Activated CD4-positive, CD25-positive, alpha-beta regulatory T cell treated with anti-CD3 and anti-CD28 coated beads, Interleukin-2, amount 50 U/mL, for 72 hours (primary cell): ENCODE measurements around the gene CFAP100.

Experiments used
- DNase-seq: peaks from one replicate; pipeline ENCODE4 v3.0.0; 2021

The CFAP100 gene

DNA sequence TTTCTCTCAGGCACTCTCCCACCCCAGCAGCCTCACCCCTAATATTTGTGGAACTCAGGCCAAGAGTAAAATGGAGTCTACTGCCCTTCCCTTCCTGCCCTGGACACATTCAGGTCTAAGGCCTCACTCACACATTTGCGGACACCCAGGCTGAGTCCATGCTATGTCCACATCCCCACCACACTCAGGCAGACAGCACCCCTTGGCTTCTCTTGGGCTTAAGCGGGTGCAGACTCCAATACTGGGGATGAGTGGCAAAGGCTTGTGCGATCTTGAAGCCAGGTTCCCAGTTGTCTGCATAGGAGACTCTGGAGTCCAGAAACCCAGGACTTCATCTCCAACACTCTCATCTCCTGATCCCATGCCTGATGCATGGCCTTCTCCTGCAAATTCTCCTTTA lies 17.5 kb upstream of the CFAP100 start:
- no peak for DNase-seq

DNA sequence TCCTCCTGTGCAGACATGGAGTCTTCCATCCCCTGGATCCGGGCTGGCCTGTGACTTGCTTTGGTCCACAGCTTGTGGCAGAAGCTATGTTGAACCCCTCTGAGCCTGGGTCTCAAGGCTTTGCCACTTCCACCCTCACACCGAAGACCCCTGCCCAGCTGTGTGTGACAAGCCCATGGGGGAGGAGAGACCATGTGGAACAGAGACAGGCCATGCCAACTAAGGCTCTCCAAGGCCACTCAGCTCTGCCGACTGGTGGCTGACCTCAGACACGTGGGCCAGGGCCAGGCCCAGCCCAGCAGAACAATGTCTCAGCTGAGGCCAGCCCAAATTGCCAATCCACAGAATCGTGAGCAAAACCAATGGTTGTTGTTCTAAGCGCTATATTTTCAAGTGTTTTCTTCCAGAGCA lies 16.4 kb upstream of the CFAP100 start:
- DNase-seq: peak; percentile 6

DNA sequence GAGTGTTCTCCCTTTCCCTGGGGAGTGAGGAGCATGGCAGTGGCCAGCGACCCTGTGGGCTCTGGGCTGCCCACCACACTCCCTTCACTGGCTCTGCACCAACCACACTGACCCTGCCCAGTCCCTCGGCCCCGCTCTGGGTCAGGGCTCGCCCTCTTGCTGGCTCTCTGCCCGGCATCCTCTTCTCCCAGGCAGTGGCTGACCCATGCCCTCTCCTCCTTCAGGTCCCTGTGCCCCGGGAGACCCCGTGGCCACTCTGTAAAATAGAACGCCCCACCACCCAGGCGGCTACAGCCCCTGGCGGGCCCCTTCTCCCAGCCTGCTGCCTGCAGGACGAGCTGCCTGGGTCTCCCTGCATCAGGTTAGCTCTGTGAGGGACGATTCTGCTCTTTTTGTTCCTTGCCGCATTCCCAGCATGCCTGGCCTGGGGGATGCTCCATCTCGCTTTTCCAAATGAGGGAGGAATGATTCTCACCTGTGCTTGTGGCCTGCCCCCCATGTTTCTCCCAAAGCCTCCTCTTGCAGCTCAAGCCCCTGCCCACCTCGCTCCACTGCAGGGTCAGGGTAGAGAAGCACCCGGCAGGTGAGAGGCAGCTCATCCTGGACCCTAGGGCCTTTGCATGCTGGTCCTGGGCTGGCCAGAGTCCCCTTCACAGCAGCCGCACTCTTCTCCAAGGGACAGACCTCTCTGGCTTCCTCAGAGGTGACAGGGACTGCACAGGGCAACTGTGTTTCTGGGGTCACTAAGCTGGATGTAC lies 14.5 kb upstream of the CFAP100 start:
- peak; percentile 5 for DNase-seq

DNA sequence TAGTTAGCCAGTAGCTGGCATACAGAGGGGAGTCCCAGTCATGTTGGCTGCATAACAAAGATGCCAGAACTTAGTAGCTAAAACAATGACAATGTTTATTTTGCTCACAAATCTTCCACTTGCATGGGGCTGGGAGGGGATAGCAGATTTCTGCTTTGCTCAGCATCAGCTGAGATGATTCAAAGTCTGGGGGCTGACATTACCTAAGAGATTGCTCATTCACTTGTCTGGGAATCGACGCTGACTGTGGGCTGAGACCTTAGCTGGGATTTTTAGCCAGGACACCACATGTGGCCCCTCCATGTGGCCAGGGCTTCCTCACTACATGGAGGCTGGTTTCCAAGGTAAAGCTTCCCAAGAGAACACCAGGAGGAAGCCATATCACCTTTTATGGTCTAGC lies 12.7 kb upstream of the CFAP100 start:
- DNase-seq: peak; percentile 3

DNA sequence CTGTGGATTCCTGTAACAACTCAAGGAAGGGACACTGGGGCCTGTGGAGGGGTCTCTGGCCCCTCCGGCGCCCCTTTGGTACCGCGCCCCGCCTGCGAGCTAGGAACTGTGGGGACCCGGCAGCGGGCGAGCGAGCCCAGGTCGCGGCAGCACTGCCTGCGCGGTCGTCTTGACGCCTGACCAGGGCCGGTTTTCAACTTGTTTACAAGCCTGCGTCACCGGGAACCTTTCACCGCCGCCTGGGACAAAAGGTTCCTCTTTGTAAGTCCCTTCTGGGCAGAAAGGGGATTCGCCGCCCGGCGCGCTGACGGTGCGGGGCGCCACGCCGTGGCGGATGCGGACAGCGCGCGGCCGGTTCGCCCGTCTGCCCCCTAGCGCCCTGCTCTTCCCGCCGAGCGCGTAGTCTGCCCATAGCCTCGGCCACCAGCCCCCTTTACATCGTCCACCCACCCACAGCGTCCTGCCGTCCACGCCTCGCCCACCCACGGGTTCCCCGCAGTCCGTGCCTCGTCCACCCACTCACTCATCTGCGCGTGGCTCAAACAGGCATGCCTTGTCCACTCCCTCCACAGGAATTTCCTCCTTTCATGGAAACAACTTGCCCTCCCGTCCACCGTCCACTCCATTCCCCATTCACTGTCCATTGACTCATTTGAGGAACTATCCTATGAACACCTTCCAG lies 5.5 kb upstream of the CFAP100 start:
- DNase-seq: peak; percentile 36

DNA sequence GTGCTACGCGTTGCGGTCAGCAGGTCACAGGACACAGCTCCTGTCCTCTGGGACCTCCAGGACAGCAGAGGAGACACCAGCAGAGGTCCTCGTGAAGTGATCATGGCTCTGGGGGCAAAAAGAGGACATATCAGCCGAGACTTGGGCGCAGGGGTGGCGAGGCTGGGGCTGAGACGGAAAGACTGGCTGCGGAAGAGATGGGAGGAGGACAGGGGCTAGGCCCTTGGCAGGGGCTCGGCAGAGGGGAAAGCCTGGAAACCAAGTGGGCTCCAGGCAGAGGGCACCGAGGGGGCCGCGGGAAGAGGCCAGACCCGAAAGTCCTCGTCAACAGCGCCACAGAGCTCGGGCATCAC lies 4.9 kb upstream of the CFAP100 start:
- no peak for DNase-seq

DNA sequence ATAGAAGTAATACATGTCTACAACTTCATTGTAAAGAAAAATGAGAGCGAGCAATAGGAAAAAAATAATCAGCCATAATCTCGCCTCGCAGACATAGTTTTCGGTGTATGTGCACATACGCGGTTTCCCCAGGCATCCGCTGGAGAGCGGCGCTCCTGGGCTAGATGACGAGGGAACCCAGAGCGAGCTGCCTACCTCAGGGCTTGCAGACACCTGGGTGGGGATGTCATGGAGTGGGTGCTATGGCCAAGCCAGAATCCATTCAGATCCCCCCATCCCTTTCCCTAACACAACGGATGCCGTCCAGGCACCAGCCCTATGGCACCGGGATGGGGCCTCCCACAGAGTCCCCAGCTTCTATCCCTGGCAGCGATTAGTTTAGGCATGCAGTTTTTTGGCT lies 4.5 kb upstream of the CFAP100 start:
- DNase-seq: no peak

DNA sequence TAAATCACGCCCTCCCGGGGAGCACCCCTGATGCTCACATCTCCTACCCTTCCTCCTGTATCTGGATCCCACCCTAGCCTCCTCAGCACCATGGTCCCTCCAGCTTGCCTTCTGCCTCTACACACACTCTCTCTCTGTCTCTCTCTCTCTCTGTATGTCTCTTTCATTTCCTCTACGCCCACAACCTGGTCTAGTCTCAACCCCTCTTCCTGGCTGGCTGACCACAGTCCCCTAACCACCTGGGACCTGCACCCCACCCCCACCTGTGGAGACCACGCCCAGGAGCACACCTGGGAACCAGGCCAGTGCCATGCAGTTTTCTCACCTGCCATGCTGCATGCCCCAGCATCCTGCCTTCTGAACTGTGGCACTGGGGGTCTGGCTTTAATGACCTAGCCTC lies 4.0 kb upstream of the CFAP100 start:
- DNase-seq: no peak

DNA sequence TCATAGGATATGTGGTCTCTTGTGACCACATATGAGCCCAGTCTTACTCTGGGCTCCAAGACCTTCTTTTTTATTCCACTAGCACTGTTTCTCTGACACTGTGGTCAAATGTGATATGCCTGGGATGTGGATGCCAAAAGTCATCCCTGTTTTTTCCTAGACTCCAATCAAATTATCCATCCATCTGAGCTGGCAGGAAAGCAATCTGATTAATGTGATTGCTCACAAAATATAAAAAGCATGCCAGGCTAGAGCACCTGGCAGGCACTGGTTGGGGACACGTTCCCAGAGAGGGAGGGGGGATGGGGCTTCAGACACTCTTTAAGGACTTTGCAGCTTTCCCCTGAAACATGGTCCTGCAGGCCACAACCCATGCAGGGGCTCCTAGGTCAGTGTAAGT lies 3.1 kb upstream of the CFAP100 start:
- no peak for DNase-seq

DNA sequence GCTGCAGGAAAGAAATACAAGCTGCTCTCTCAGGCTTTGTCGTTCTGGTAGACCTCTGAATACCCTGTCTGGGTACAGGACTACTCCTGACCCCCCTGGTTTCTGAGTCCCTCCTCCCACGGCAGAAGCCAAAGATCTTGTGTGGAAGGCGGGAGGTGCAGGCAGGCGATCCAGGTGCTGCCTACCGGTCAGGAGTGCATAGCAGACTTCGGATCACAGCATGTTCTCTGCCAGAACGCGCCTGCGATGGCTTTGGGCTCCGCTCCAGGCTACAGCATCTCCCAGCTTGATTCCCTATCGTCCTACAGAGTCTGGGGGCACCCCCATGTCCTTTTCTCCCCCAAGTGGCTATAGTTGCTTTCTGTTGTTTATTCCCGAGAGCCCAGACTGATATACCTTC lies 2.5 kb upstream of the CFAP100 start:
- no peak for DNase-seq

DNA sequence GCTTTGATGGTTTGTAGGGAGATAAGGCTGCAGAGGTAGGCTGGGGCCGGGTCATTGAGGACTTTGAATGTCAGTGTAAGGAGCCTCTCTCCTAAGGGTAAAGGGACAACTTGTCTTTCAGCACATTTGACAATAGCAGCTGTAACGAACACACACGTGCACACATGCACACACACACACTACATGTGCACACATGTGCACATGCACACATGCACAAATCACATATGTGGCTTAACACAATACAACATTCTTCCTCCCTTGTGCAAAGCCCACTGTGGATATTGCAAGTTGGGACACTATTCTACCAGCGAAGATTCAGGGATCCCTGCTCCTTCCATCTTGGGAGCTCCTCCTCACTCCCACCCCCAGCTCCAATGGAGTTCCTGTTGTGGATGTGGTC lies 1.1 kb upstream of the CFAP100 start:
- DNase-seq: no peak

DNA sequence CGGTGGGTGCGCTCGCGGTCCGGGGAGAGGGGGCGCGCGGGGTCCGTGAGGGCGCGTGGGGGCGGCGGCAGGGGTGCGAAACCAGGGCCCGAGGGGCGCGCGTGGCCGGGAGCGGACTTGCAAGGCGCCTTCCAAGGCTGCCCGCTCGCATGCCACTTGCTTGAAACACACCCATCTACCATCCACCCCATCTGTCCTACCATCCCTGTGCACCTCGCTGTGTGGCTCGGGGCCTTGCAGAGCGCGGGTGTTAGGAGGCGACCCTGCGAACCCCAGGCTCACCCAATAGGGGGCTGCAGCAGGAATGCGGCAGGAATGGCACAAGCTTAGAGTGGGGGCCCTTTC lies 240 bp downstream of the CFAP100 start:
- DNase-seq: no peak

DNA sequence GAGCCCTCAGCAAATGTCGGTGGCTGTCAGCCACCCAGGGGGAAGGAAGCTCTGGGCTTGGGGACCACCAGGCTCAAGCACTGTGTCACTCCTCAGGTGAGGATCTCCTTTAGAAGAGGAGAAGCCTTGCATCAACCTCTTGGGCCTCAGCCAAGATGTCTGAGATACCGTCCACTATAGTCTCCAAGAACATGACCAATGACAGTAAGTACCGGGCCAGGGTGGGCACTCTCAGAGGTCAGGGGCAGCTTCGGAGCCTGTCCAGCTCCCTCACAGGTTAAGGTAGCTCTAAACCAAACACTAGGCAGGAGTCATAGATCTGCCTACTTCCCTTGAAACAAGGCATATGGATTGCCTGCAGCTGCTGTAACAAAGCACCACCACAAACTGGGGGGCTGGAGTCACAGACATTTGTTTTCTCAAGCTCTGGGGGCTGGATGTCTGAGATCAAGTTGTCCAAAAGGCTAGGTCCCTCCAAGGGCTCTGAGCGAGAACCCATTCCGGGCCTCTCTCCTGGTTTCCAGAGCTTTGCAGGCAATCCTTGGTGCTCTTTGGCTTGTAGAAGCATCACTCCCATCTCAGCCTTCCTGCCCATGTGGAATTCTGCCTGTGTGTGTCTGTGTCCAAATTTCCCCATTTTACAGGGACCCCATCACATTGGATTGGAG lies 1.3 kb downstream of the CFAP100 start:
- DNase-seq: no peak

DNA sequence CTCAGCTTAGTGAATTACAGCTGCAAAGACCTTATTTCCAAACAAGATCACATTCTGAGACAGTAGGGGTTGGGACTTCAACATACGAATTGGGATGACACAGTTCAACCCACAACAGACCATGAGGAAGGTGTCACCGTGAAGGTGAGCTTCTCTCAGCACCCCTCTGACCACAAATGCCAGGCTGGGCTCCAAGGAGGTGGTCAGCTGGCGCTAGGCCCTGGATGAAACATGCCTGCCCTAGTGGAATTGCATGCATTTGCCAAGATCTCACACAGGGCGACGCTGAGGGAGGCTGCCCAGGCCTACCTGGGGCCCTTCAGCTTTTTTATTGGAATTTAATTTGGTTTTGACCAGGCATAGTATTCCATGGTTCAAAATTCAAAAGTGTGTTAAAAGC lies 1.8 kb downstream of the CFAP100 start:
- no peak for DNase-seq

DNA sequence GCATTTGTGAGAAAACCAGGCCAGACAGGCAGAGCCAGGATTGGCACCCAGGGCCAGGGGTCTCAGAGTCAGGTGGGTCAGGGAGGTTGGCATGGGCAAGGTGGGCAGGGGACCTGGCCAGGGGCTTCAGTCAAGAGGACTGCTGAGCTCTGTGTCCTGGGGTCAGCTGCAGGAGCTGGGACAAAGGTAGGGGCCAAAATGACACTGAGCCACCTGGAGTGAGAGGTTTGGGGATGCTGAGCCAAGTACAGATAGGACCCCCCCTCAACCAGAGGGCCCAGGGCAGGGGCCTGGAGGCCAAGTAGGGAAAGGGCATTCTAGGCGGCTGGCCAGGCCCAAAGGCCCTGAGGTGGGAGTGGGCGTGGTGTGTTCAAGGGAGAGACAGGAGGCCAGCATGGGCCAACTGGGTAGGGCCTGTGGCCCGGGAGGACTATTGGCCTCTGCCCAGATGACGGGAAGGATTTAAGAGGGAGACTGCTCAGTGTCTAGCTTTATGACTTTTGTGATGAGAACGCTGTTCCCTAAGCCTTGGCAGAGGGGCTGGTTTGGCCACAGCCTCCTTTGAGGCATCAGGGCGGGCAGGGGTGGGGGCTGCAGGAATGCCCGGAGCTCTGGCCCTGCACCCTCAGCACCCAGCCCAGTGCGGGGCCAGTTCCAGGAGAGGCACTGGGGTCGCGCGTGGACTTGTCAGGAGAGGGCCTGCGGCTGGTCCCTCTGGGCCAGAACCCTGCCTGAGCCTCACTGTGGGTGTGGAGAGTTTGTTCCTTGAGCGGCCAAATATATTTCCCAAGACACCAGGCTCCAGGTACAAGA lies 3.1 kb downstream of the CFAP100 start:
- no peak for DNase-seq

DNA sequence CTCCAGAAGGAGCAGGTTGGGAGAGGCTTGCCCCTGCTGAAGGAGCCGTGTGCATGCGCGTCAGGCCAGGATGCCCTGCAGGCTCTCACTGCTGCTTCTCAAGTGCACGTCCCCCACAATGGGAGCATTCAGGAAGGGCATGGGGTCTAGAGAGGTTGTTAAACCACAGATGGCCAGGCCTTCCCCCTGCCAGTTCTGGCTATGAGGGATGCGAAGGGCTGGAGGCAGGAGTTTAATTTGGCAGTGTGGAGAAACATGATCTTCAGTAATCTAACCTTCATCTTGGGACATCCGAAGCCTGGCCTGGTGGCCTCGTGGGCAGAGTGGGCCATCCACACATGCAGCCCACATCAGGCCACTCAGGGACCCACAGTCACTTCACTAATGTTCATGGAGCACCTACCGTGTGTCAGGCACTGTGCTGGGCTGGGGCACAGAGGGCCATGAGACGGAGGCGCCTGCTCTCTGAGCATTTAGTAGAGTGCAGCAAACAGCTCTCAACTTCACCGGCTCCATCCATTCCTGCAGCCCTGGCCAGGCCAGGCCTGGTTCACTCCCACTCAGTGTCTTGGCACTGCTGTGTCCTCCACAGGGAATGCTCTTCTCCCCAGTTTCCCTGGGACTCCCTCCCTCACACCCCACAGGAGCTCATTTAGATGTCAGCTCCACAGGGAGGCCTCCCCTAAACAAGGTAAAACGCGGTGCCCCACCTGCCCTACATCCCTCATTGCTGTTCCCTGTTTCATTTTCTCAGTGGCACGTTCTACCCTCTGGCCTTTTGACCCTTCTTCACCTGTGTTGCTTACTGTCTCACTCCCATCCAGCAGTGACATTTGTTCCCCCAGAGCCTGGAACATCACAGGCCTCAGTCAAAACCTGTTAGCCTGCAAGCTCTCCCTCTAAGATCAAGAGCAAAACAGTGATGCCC lies 4.0 kb downstream of the CFAP100 start:
- DNase-seq: no peak

DNA sequence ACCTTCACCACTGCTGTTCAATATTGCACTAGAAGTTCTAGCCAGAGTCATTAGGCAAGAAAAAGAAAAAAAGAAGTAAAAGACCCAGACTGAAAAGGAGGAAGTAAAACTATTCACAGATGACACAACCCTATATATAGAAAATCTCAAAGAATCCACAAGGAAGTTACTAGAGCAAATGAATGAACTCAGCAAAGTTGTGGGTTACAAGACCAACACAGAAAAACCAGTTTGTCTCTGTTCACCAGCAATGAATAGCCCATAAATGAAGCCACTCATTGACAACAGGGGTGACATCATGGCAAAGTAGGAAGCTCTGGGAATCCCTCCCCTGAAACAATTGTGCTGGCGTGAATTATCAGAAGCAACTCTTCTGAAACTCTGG lies 4.6 kb downstream of the CFAP100 start:
- no peak for DNase-seq

DNA sequence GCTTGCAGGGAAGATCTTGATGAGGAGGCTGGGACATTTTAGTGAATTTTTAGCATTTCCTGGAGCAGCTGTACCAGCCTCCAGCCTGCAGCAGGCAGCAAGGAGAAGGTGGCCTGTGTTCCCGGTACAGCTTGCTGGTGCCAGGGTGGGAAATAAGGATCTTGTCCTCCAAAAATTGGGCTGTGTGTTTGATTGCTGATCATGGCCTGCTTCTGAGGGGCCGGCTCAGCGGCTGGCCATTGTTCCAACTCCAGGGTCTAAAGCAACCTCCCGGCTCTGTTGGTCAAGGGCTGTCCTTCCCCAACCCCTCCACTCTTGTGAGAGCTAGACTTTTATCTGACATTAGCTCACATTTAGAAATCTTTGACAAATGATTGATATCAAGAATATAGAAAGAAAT lies 5.0 kb downstream of the CFAP100 start:
- DNase-seq: no peak

DNA sequence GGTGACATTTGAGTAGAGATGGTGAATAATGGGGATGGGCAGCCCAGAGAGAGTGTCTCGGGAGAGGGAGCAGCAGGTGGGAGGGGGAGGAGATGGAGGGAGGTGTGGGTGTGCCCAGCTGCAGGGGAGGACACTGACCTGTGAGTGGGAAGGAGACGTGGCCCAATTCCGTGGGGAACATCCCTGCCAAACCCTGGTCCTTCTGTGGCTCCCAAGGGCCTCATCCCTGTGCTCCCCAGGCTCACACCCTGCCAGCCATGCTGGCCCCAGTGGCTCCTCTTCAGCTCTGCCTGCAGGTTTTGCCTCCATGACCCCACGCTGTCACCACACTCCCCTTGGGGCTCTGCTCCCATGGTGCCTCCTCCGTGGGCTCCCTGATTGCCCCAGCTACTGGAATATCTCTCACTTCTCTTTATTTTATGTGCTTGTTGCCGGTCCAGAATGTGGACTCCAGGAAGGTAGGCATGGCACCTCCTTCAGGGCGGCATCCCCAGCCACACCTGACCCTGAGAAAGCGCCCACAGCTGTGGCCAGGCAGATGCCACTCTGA lies 7.0 kb downstream of the CFAP100 start:
- DNase-seq: no peak

DNA sequence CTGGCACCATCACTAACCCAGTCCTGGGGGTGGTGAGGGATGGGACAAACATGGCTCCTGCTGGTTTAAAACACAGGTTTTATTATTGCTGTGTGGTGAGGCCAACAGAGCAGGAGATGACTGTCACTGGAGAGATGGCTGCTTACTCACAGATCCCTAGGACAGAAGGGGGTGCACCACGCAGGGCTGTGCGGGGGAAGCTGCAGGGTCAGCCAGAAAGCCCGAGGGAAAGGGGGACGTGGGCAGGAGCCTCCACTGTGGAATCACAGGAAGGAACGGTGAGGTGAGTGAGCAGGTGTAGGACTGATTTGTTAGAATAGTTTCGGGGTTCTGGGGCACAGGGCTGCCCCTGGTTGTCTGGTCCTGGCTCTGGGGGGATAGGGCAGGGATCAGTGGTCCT lies 7.5 kb downstream of the CFAP100 start:
- no peak for DNase-seq

DNA sequence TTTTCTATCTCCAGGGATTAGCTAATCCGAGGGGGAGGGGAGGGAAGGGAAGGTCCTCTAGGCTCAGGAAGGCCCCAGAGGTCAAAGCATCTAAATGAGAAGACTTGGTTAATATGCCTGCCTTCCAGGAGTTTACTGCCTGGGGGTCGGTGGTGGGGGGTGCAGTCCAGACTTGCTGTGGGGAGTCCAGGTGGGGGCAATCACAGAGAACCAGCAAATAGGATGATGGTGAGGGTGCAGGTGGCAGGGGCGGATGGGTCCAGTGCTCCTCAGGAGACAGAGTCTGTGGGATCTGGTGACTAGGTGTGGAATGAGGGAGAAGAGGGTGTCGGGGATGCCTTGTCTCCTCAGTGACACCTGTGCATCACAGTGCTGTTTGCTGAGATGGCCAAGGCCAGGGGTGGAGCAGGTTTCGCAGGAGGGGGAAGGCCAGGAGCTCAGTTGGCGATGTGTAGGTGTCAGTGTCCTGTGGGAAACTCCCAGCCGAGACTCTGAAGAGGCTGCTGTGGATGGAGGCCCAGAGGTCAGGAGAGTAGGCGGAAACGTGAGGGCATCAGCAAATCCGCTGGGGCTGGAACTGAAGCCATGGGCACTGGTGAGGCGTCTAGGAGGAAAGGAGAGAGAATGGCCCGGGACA lies 8.1 kb downstream of the CFAP100 start:
- DNase-seq: no peak
